Keratinocyte (primary cell): ENCODE results near the gene MEIS2. TPM values are rescaled to one million over a fixed set of nuclear protein-coding genes. Genes with fewer than 3 reads are reported as not detected.

ENCODE experiments used
- DNase-seq: peaks from one replicate; pipeline ENCODE4 v3.0.0-alpha.2; 2011; ENCODE audit warnings: low read depth, missing footprints, low spot score
- FAIRE-seq: peaks from 2 replicates; lab custom pipeline; 2011; peaks lifted over from hg19 to GRCh38; lab: Jason Lieb, UNC
- H2AFZ ChIP-seq: 2 replicates; pipeline ENCODE4 v1.6.0; 2012; ENCODE audit warnings: low read length, control low read depth, inconsistent platforms; ENCODE audit not compliant: control insufficient read depth
- H3K27ac ChIP-seq: 2 replicates; pipeline ENCODE4 v1.5.1; 2011; ENCODE audit warnings: low read length; ENCODE audit not compliant: control insufficient read depth, insufficient read depth
- H3K27me3 ChIP-seq: 3 replicates; pipeline ENCODE4 v1.6.0; 2011; ENCODE audit warnings: low read length; ENCODE audit not compliant: control insufficient read depth, insufficient read depth; ENCODE audit errors: extremely low read depth
- H3K36me3 ChIP-seq, 2 experiments: 2 replicates in 1 of 2; 3 replicates in 1 of 2; pipeline ENCODE4 v1.5.1; 2011; ENCODE audit warnings: low read length in 2 of 2, mild to moderate bottlenecking in 1 of 2; ENCODE audit not compliant: control insufficient read depth in 2 of 2, insufficient read depth in 2 of 2; ENCODE audit errors: extremely low read depth in 1 of 2
- H3K4me1 ChIP-seq: 3 replicates; pipeline ENCODE4 v1.5.1; 2011; ENCODE audit warnings: low read length; ENCODE audit not compliant: control insufficient read depth, insufficient read depth; ENCODE audit errors: extremely low read depth
- H3K4me2 ChIP-seq: 3 replicates; pipeline ENCODE4 v1.6.0; 2011; ENCODE audit warnings: low read depth, low read length; ENCODE audit not compliant: control insufficient read depth, insufficient read depth; ENCODE audit errors: extremely low read depth
- H3K4me3 ChIP-seq, 3 experiments: fragments of 200-600 bp in 1 of 3; sonication (generic) in 1 of 3; 2 replicates in 2 of 3; 3 replicates in 1 of 3; pipeline ENCODE4 v1.5.1; 2011 to 2016; ENCODE audit warnings: low read length in 3 of 3, mild to moderate bottlenecking in 3 of 3, control low read depth in 2 of 3, inconsistent platforms in 1 of 3, low read depth in 1 of 3, mixed read lengths in 1 of 3, mixed run types in 1 of 3, moderate library complexity in 1 of 3; ENCODE audit not compliant: control insufficient read depth in 2 of 3, insufficient read depth in 2 of 3; ENCODE audit errors: extremely low read depth in 1 of 3
- H3K79me2 ChIP-seq: 2 replicates; pipeline ENCODE4 v1.6.0; 2012; ENCODE audit warnings: low read length; ENCODE audit not compliant: control insufficient read depth, insufficient read depth
- H3K9ac ChIP-seq: 3 replicates; pipeline ENCODE4 v1.6.0; 2011; ENCODE audit warnings: low read length; ENCODE audit not compliant: control insufficient read depth, insufficient read depth; ENCODE audit errors: extremely low read depth
- H3K9me1 ChIP-seq: 3 replicates; pipeline ENCODE4 v1.6.0; 2011; ENCODE audit warnings: low read length; ENCODE audit not compliant: control insufficient read depth, insufficient read depth; ENCODE audit errors: extremely low read depth
- H3K9me3 ChIP-seq: 2 replicates; pipeline ENCODE4 v1.5.1; 2012; ENCODE audit warnings: low read depth, low read length; ENCODE audit not compliant: control insufficient read depth
- H4K20me1 ChIP-seq: 3 replicates; pipeline ENCODE4 v1.6.0; 2011; ENCODE audit warnings: low read length; ENCODE audit not compliant: control insufficient read depth, insufficient read depth; ENCODE audit errors: extremely low read depth
- EZH2 ChIP-seq: IDR thresholded peaks from one replicate; pipeline ENCODE4 v1.6.1; 2012; ENCODE audit warnings: inconsistent platforms, mild to moderate bottlenecking, low read length, moderate library complexity
- dilution Hi-C: fragments of 300-500 bp; cut with MboI; formaldehyde crosslinking; loops from one replicate; pipeline ENCODE4 v1.7.0; 2020; ENCODE audit warnings: low sequenced_read_pairs; ENCODE audit not compliant: extremely low pct_ligation_motif_present
- polyA plus RNA-seq, 5 experiments: library from polyadenylated mRNA; depleted of rRNA in 3 of 5; stranded (reverse) in 3 of 5; stranded (forward) in 1 of 5; unstranded in 1 of 5; fragments of >200 nt; gene quantifications; 1 replicate in 1 of 5; 2 replicates in 3 of 5; 3 replicates in 1 of 5; pipeline versions ENCODE4 v1.2.1 to v1.2.3, GENCODE V29; 2011 to 2012; ENCODE audit warnings: missing spikeins in 2 of 5, low read depth in 1 of 5, low replicate concordance in 1 of 5
- TF ChIP-seq, protein P1 (sequence below), 3 experiments: IDR thresholded peaks in 1 of 3; conservative IDR thresholded peaks in 1 of 3; optimal IDR thresholded peaks in 1 of 3; 2 replicates in 2 of 3; 3 replicates in 1 of 3; pipeline versions ENCODE3 to v1.5.1; 2011; ENCODE audit warnings: low read length in 3 of 3, mild to moderate bottlenecking in 3 of 3, moderate library complexity in 2 of 3, control low read depth in 1 of 3, inconsistent platforms in 1 of 3; ENCODE audit not compliant: insufficient read depth in 2 of 3; ENCODE audit errors: extremely low read depth in 1 of 3

Gene MEIS2
- polyA plus RNA-seq, 1 donor (not counting 4 experiments of a cell fraction or from before 2014, with no cell fraction given), result 11.4 TPM

DNA sequence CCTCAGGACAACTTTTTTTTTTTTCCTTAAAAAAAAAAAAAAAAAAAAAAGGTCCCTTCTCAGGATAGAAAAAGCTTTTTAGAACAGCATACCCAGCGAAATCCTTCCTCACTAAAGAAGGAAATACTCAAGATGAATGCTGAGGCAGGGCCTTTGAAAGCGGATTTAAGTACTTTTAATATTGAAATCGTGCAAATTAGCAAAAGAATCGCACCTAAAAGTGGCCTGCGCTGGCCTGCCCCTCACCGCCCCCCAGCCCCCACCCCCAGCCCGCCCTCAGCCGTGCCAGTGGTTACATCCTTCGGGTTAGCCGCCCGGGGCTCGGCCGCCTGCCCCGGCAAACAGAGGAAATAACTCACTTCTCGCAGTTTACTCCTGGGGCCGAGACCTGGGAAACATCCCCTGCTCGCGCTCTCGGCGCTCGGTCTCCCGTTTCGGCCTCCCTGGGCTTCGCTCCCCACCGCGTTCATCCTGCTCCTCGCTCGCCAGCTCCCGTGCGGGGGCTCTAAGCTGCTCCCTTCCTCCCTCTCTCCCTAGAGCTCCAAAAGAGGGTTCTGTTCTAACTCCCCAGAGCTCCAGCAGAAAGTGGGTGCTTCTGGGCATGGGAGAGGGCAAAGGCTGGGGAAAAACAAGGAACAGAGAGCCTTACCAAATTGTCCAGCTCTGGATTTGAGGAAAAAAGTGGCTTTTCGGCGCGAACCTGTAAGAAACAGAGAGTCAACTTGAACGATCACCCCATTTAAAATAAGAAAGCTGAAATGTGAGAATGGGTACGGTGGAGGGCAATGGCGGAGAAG, 5.2 kb downstream of the MEIS2 start:
- no peak overlapping the region for H2AFZ ChIP-seq
- H4K20me1 ChIP-seq, result no peaks in the 10 kb centered on the region

DNA sequence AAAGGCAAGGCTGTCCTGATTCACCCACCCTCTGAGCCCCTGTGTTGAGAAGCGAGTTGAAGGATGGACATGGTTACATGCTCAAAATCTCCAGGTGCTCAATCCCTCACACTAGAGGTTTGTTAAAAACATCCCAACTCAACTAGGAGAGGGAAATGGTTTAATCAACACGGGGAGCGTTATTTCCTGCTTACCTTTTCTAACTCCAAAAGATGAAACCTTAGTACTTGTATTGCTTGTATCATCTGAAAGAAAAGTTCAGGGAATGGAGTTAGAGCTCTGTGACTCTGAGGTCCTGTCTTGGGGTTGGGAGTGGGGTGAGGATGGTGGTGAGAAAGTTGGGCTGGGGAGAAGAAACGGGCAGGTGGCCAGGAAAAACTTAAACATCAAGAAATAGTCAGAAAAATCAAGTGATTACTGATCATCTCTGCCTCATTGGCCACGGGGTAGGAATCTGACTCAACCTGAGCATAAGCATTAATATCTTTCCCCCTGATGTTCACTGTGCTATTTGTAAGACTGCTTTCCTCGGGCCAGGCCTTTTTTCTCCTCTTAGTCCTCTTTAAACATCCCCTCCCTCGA, 5.9 kb downstream of the MEIS2 start:
- H3K9me3 ChIP-seq, result no peaks in the 10 kb centered on the region
- no peak overlapping the region for H3K4me3 ChIP-seq
- peaks cover 0 to 3% of the 10 kb centered on the region in 2 experiments for H3K36me3 ChIP-seq
- no peak overlapping the region for H3K4me2 ChIP-seq
- FAIRE-seq (peak; percentile 17), DNase-seq (no peak)
- peaks cover 7% of the 10 kb centered on the region for H3K4me1 ChIP-seq
- H3K27me3 ChIP-seq, result no peaks in the 10 kb centered on the region
- H3K9me1 ChIP-seq, result no peaks in the 10 kb centered on the region
- H3K27ac ChIP-seq, result no peak overlapping the region
- H3K79me2 ChIP-seq, result peaks cover 22% of the 10 kb centered on the region
- TF ChIP-seq, protein P1, sequence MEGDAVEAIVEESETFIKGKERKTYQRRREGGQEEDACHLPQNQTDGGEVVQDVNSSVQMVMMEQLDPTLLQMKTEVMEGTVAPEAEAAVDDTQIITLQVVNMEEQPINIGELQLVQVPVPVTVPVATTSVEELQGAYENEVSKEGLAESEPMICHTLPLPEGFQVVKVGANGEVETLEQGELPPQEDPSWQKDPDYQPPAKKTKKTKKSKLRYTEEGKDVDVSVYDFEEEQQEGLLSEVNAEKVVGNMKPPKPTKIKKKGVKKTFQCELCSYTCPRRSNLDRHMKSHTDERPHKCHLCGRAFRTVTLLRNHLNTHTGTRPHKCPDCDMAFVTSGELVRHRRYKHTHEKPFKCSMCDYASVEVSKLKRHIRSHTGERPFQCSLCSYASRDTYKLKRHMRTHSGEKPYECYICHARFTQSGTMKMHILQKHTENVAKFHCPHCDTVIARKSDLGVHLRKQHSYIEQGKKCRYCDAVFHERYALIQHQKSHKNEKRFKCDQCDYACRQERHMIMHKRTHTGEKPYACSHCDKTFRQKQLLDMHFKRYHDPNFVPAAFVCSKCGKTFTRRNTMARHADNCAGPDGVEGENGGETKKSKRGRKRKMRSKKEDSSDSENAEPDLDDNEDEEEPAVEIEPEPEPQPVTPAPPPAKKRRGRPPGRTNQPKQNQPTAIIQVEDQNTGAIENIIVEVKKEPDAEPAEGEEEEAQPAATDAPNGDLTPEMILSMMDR (optimal IDR thresholded peaks at IDR 0.05 in 1 of 3, IDR thresholded peaks at IDR 0.05 in 1 of 3, conservative IDR thresholded peaks at IDR 0.05 in 1 of 3; ENCODE audit: extremely low read depth in 1 of 3, insufficient read depth in 2 of 3, low read length in 3 of 3), result no peak
- TF ChIP-seq EZH2, result no peak
- dilution Hi-C loops, result no loop called here
- no peaks in the 10 kb centered on the region for H4K20me1 ChIP-seq
- no peak overlapping the region for H3K9ac ChIP-seq
- H2AFZ ChIP-seq, result no peak overlapping the region

More for the DNA sequence above, 5.2 kb downstream of the MEIS2 start:
- no peaks in the 10 kb centered on the region for H3K9me1 ChIP-seq
- dilution Hi-C loops, result no loop called here
- DNase-seq (no peak), FAIRE-seq (no peak)
- peak overlapping the region; percentile 61 for H3K27ac ChIP-seq
- H3K4me3 ChIP-seq, result peak overlapping the region in 2 of 3 experiments; percentile 29 to 97
- TF ChIP-seq EZH2, result no peak
- TF ChIP-seq, protein P1 (optimal IDR thresholded peaks at IDR 0.05 in 1 of 3, IDR thresholded peaks at IDR 0.05 in 1 of 3, conservative IDR thresholded peaks at IDR 0.05 in 1 of 3; ENCODE audit: extremely low read depth in 1 of 3, insufficient read depth in 2 of 3, low read length in 3 of 3), result no peak
- H3K79me2 ChIP-seq, result peaks cover 22% of the 10 kb centered on the region
- H3K36me3 ChIP-seq, result peaks cover 0 to 3% of the 10 kb centered on the region in 2 experiments
- H3K4me1 ChIP-seq, result peaks cover 7% of the 10 kb centered on the region
- no peaks in the 10 kb centered on the region for H3K27me3 ChIP-seq
- peak overlapping the region; percentile 92 for H3K4me2 ChIP-seq
- no peaks in the 10 kb centered on the region for H3K9me3 ChIP-seq
- peak overlapping the region; percentile 90 for H3K9ac ChIP-seq
